OCI-M2 (cell line): ENCODE measurements around the gene NUDT12.
A peak's percentile ranks its signal among the peaks of the same experiment; 100 is the strongest.

Source experiments
- DNase-seq: peaks from one replicate; lab custom pipeline; 2025; ENCODE audit not compliant: unreplicated experiment; lab: John Stamatoyannopoulos, UW

NUDT12 gene

DNA sequence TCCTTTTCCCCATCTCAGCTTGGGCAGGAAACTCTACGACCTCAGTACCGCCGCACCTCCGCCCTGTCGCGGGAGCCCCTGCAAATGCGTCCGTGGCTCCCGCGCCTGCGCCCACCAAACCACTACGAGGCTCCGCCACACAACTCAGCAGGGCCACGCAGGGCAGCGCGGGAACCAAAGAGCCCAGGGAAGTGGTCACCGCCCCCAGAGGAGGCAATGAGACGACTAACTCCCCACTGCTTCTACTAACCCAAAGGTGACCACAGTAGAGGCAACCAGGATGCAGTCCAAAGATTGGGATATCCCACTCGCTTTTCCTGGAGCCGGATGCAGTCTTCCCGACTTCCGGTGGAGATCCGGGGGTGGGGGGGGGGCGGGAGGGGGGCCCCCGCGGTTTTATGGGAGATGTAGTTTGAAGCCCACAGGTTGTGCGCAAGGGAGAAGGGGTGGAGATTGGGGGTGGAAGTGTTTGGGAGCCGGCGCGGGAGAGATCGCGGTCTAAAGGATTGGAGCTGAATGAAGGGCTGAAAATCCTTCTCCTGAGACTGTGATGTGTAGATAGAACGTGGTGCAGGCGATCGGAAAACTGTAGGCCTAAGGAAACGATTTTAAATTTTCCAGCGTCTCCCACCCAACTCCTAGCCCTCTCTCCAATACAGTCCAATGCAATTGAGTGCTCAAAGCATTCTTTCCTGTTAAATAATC lies at the start of gene NUDT12:
Gene NUDT12, minus strand, starts transcription at position 337 of the 705 bp plus-strand sequence. CDS start 2,541 bp downstream, outside the sequence.
- peak; percentile 76 for DNase-seq

DNA sequence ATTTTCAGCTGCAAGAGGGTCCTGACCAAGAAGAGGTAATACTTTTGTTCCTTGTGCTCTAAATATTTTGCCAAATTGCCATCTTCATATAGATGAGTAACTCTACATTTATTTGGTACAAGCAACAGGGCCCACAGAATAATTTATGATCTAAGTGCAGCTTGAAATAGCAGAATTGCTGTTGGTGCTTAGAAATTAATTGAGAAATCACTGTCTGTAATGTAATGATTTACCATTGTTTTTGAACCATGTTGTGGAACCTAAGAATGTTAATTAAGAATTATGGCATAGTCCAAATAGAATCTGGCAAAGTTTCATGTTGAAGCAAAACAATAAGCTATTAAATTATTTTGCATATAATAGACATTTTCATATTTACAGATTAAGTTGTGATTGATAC lies 44.8 kb upstream of the NUDT12 start:
- no peak for DNase-seq

DNA sequence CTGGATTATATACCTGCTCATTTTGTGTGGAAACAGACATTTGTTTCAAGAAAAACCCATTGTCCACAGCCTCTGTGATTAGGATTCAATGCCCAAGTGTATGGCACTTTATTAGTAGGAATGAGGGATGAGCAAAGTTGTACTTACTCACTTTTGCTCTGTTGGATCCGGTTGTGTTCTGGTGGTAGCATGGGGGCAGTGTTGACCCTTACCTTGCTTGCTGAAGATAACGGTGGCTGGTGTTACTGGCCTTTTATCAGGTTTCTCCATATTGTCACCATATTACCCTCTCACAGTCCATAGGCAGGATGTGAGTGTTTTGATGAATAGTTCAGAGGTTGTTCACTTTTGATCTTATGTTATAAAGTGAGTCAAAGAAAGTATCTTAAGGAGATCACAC lies 42.7 kb upstream of the NUDT12 start:
- DNase-seq, result no peak

DNA sequence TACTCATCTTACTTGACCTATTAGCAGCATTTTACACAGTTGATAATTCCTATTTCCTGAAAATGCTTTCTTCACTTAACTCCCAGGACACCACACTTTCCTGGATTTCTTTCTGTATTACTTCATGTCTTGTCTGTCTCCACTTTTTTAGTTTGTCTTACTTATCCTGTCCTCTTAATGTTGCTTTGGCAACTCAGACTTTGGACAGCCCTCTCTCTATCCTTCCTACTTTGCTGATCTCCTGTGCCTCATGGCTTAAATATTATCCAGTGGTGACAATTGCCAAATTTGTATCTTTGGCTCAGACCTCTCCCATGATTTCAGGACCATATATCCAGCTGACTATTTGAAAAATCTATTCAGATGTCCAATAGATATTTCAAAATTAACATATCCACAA lies 39.8 kb upstream of the NUDT12 start:
- DNase-seq, result no peak

DNA sequence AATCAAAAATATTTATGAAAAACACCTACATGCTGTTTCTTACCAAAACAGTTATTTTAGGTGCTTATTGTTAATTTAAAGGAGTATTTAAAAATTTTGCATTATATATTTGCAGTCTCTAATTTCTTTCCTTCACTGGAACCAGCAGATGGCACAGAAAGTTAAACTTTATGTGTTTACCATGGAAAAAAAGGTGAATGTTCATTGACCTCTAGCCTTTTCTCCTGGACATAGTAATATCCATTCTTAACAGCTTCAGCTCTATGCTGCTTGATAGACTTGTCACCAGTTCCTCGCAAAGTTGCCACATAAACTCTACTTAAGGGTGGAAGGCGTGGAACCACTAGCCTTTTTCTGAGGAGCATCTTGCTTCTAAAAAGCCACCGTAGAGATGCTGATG lies 38.7 kb upstream of the NUDT12 start:
- DNase-seq, result no peak

DNA sequence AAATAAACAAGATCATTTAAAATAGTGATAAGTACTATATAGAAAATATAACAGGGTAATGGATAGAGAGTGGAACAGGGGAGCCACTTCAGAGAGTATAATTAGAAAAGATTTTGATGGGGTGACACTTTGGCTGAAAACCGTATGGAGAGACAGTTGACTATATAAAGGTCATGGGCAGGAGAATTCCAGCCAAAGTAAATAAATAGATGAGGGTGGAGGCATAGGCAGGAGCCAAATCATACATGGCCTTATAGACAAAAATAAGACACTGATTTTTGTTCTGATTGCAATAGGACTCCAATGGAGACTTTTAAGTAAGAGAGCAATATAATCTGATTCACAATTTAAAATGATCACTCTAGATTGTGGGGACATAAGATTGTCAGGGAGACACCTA lies 37.5 kb upstream of the NUDT12 start:
- DNase-seq, result no peak

DNA sequence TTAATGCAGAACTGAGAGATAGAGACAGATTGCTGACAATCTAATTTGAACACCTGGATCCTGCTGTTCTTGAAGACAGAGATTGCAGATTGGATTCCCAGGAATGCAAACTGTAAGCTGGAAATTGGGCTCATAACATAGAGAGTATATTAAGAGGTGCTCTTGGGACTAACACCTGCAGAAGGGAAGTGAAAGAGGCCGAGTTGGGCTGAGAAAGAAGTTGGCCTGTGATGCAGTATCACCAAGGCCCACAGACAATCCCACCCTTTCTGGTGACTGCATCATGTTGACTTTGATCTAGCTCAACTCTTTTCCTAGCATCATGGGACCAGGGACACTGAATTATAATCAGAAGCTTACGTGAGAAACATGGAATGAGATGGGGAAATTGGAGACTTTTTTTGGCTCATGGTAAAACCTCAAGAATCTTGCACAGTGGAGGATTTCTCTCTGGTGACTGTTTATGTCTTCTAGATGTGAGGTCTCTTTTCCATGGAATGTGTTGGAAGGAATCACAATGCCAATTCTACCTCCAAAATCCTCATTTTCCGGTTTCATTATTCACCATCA lies 36.5 kb upstream of the NUDT12 start:
- no peak for DNase-seq

DNA sequence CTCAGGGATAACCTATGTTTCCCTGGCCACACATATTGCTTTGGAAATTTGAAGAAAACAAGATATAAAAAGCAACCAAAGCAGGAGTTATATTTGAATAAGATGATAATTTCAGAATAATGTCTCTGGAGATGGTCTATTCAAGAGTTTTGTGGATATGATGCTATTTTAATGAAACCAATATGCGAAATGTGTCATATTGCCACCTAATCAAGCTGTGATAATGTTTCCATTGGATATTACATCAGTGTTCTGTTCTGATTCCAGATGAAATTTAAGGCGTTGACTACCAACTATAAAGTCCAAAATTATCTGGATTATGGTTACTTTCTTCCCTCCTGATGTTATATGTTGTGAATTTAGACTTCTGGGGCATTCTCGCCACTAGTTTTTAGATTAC lies 27.6 kb upstream of the NUDT12 start:
- DNase-seq, result no peak

DNA sequence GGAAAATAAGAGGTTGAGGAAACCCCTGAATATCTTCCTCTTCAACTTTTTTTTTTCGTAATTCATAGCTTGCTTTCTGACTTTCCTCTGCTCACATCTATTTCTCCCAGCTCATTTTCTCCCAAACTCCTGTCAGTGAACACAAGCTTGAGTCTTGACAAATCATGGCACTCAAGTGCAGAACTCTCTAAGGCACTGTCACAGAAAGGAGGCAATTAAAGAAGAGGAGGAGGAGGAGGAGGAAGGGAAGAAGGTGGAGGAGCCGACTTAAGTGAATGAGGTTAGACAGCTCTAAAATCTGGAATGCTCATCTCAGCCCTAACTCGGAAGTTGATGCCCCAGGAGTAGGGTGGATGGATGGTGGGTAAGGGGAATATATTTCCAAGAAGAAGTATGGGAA lies 27.2 kb upstream of the NUDT12 start:
- no peak for DNase-seq

DNA sequence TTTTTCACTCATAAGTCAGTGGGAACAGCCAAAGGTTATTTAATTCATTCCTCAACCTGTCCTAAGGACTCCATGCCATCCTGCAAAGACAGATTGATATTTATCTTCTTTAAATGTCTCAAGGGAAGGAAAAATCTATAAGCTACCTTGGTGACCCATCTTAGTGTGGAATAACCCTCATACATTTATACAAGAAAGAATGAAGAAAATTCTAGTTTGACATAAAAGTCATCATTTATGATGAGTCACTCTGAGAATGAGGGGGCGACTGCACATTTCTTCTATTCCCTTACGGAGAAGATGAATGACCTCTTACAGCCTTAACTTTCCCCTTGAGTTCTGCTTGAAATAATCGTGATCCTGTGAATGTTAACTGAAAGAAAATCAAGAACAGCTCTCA lies 26.8 kb upstream of the NUDT12 start:
- no peak for DNase-seq

DNA sequence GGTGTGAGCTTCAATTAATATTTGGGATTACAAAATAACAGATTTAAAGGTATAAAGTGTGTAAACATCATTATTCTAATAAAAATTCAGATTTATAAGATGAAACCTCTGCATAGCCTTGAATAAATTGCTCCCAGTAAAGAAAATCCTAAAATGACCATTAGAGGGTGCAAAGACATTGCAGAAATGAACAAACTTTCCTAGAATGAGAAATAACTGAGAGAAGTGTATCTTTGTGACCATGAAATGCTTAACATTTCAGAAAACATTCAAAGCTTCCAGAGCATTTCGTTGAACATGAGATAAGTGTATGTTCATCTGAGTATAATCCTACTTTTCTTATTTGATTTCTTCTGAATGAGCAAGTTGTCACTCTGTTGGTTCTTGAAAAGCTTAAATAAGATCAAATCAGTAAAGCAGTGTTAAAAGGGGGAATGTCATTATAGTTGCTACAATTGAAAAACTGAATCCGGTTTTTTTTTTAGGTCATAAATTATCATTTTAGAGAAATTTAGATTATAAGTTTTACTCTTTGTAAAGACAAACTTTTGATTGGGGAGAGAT lies 24.7 kb upstream of the NUDT12 start:
- no peak for DNase-seq

DNA sequence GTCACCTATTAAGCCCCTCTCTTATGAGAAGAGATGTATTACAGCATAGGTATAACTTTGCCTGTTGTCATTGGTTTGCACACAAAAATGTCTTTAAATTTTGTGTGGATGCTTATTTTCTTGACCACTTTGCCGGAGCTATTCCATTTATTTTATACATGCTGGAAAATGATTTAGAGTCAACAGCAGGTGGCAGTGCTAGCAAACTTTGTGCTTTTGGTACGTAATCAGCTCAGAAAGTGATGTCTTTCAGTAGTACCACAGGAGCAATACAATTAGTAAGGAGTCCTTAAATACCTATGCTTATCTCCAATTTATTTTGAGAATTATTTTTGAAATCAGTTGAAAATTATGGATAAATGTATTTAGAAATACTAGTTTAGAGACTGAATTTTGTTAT lies 19.8 kb upstream of the NUDT12 start:
- no peak for DNase-seq

DNA sequence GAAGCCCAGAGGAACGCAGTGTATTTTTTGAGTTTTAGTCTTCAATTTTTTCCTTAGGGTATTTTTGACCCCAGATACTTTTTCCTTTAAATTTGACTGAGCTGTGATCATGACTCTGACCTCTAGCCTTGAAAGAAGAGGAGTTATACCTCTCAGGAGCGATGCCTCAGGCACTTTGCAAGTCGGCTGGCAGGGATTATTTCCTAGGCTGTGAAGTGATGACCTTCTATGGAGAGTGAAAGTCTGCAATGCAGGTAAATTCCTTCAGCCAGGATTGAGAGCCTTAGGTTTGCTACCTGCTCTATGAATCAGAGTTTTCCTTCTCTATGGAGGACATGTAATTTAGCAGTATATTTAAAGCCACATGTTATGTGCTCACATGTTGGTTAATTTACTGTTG lies 10.8 kb upstream of the NUDT12 start:
- no peak for DNase-seq

DNA sequence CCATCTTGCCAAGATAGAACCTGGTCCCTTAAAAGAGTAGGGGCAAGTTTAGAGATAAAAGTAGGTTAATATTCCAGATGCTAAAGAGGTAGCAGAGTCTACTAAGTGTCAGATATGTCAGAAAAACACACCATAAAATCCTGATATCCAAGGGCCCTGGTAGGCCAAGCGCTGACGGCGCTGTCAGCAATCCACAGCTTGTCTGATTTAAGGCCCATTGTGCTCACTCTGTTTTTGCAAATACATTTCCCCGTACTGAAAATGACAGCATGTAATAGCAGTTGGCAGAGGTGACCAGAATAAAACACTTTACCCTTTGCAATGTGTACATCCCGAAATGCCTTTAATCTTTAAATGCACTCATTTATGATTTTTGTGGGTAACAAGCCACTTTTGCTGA lies 9.9 kb upstream of the NUDT12 start:
- no peak for DNase-seq

DNA sequence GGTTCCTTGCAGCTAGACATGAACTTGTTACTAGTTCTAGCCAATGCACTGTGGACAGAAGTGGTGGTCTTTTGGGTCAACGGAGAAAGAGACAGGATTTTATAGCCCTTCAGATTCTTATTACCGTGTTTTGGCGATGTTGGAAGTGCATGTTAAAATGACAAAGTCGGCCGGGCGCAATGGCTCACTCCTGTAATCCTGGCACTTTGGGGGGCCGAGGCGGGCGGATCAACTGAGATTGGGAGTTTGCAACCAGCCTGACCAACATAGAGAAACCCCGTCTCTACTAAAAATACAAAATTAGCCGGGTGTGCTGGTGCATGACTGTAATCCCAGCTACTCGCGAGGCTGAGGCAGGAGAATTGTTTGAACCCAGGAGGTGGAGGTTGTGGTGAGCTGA lies 9.1 kb upstream of the NUDT12 start:
- no peak for DNase-seq

DNA sequence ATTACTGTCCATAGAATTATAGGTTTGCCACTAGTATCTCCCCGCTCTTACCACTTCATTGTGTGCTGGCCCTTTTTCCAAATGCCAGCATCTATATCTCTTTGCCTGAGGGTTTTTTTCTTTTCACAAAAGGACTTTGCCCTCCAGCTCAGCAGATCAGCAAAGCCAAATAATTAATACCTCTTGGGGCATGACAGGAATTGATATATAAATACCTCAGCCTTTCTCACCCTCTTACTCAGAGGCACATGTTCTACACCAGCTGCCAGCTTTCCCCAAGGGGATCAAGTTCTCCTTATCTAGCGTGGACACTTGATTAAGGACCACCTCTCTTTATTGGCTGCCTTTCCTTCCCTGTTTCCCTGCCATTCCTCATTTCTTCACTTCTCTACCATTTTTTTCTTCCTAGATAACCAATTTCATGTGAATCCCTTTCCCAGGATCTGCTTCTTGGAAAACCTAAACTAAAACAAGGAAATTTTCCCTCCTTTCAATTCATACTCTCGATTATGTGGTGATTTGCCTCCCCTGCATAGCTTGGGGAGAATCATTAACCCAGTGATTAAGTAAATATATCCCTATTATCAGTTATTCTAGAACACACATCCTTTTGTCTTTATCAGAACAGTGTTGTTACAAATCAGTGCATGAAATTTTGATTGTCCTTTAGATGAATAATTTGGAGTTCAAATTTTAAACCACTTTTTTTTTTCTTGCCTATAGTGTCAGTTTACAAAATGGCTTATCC lies 6.9 kb upstream of the NUDT12 start:
- DNase-seq, result no peak

DNA sequence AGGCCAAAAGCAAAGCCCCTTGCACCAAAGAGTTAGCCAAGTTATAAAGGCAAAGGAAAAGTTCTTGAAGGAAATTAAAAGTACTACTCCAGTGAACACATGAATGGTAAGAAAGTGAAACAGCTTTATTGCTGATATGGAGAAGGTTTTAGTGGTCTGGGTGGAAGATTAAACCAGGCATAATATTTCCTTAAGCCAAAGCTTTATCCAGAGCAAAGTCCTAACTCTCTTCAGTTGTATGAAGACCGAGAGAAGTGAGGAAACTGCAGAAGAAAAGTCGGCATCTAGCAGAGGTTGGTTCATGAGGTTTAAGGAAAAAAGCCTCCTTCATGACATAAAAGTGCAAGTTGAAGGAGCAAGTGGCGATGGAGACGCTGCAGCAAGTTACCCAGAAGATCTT lies 3.1 kb upstream of the NUDT12 start:
- no peak for DNase-seq

DNA sequence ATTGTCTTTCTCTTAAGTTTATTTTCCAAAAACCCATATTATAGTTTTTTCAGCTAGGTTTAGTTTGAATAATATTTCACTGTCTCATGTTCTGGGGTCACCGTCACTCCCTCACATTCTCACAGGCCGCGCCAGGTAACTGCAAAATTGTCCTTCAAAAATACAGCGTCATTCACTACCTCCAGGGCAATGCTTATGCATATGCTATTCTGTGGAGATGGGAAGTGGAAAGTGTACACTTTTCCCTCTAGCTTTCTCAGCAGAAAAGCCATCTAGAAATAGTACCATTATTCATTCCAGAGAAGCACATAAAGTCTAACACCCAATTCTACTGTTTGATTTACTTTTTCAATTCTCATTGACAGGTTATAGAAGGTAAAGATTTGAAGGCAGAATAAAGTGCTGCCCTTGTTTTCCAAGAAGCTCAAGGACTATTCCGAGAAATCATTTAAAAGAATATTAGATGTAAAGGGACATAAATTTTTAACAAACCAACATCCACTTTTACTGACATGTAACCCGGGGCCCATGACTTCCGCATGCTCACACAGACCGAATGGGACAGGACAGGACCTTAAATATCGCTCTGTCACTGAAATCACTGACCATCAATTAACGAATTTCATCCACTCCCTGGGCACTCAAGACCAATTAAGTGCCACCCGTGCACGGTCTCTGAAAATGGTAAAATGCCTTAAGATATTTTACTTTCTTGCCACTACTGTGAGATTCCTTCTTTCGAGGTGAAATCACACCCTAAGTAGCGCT lies 720 bp downstream of the NUDT12 start:
- no peak for DNase-seq

DNA sequence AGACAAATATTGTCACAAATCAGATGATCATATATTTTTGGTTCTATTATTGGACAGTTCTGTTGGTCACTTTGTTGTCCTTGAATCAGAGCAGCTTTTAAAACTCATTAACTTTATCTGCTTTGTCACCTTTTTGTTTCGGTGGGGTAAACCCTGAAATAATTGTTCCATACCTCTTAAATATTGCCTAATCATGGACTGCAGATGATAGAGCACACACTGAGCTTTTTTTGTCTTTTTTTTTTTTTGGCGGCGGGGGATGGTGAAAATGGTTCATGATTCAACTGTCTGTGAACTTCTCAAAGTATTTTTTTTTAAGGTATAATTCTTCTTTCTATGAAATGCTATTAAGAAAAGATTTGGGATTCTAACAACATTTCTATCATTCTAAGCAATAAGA lies 1.8 kb downstream of the NUDT12 start:
- DNase-seq, result no peak

DNA sequence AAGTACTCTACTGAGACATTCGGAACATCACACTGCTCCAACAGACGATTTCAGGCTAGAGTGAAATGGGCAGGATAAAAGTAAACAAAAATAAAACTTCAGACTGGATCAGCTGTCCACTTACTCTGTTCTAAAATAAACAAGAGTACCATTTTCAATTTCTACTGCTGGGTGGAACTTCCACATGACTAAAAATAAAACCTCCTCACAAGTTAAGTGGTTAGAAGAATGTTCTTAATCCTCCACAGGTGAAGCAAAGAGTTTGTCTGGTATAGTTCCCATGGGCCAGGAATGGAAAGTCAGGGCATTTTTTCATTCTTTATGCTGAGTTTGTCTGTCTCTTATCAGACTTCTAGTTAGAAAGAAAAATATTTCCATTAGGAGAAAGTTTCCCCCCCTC lies 15.7 kb downstream of the NUDT12 start:
- DNase-seq, result no peak

DNA sequence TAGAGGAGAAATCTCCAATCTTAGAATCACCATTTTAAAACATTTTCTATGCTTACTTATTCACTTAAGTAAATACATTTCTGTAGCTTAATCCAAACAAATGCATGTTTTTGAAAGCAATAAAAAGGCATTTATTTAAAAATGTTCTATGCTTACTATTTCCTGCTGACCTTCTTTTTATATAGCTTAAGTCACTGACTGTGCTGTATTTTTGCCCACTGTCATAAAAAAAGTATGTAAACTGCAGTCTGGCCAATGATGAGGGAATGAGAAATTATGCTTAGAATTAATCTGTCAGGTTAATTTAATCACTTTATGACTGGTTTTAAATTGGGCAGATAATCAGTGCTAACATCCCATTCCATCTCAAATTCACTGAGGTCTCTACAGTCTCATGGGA lies 20.1 kb downstream of the NUDT12 start:
- no peak for DNase-seq
